ENCODE measurements around the gene DCAF8L1.
"Not testable (repeated sequence)": the region's sequence is repeated elsewhere in the genome, so short reads cannot be mapped to it uniquely, and the experiment has no call there.

Gene DCAF8L1

DNA sequence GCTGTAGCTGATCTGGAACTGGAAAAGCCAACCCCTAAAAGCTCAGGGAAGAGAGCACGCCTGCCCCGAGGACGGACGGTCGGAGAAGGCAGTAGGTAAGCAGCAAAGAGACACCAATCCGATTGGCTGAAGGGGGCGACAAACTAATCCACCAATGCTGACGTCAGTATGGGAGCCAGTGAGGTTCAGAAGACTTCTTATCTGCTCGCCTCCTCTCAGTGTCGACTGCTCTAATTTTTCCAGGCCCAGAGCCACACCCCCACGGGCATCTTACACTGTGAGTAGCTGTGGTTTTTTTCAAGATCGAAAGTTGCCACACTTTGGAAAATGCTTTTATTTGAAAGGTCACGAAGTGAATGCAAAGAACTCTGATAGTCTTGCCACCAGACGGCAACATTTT lies at the start of gene DCAF8L1:
TSS of gene DCAF8L1 (minus strand) at position 101 of the 400 bp plus-strand sequence. CDS start 115 bp downstream, outside the sequence.
- DNase-seq, result no peak

DNA sequence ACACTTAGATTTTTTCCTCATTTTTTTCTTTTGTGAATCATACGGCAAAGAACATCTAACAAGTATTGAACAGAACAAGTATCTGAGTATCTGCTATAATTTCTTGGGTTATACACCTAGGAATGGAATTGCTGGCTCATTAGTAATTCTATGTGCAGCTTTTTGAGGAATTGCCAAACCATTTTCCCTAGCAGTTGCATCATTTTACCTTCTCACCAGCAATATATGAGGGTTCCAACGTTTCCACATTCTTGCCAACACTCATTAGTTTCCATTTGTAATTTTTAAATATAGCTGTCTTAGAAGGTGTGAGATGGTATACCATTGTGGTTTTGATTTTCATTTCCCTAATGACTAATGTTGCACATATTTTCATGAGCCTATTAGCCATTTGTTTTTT lies 41.1 kb upstream of the DCAF8L1 start:
- no peak for DNase-seq

DNA sequence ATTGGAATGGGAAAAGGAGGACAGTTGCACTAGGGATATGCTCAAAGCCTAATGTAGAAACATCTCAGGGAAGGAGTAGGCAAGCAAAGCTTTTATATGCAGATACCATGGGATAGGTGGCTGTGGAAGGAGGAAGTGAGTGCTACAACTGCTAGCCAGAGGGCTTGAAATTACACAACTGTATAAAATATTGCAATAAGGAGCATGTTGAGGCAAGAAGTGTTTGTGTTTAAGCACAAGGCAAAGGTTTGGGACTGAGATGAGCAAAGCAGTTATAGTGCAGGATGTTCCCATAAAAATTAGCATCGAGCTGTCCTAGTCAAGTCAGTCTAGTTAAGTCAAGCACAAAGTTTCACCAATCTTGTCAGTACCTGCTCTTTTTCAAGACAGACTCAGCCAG lies 35.6 kb upstream of the DCAF8L1 start:
- no peak for DNase-seq

DNA sequence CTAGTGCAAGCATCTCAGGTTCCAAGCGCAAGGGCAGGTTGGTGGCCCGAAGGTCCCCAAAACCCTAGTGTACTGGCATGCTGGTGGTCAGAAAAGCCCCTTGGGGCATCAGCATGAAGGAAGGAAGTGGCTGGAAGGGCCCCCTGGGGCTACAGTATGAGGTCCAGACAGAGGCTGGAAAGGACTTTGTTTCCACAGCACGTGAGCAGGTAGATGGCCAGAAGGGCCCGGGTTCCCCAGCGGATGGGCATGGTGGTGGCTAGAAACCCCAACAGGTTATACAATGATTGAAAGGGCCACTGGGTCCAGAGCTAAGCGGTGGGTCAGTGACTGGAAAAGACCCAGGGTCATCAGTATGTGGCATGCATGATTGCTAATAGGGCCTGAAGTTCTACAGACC lies 34.7 kb upstream of the DCAF8L1 start:
- no peak for DNase-seq

DNA sequence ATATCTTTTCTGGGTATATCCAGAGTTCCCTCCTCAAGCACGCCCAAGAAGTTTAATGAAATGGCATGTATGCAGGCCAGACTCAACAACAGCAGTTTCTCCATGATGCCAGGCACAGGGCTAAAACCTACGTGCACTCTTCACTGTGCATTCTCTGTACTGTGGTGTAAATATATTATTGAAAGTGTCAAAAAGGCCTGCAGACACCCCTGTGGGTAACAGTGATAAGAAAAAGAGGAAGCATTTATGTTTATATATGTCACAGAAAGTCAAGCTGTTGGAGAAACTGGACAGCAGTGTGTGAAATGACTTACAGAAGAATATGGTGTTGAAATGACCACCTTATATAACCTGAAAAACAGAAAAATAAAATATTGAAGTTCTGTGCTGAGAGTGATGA lies 29.6 kb upstream of the DCAF8L1 start:
- no peak for DNase-seq

DNA sequence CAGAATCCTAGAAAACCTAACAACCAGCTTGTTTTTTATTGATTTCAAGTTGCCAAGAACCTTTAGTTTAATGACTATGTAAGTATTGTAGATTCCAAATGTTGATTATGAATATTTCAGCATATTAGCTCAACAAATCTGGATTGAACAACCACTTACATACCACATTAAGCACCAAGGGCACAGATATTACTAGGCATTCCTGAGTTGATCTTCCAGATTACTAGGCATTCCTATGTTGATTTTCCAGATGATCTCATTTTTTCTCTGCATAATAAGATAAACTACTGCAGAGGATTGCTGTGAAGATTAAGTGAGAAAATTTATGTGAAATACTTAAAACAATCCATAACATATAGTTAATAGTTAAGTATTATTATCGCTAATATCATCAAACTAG lies 17.4 kb upstream of the DCAF8L1 start:
- DNase-seq, result no peak

DNA sequence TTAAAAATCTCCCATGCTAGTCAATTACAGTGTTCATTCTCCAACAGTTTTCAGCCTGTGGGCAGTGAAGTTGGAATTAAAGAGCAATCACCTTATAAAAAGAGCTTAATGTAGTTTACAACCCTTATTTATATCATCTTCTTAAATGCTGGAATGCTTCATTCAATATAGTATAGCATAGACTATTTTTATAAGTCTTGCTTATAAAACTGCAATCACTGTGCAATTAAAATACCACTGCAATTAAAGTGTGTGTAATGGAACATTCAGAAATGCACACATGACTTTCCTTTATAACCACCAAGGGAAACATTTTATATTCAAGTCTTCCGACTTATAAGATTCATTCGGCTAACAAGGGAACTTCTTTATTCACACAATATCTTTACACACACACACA lies 16.4 kb upstream of the DCAF8L1 start:
- no peak for DNase-seq

DNA sequence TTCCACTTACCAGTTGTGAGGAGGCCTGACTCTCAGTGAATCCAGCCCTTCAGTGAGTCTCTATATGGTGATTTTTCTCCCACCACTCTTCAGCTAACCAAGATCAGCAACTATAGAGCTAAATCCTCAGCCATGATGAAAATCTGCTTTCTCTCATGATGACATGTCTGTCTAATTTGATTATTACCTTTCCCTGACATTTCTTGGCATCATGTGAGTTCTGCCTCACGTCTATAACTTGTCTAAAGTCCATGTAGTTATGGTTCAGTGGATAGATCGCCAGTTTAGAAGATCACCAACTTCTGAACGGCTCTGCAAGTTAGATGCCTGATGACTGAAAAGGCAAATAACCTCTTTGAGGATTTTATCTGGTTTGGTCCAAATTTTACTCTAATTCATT lies 14.9 kb upstream of the DCAF8L1 start:
- no peak for DNase-seq

DNA sequence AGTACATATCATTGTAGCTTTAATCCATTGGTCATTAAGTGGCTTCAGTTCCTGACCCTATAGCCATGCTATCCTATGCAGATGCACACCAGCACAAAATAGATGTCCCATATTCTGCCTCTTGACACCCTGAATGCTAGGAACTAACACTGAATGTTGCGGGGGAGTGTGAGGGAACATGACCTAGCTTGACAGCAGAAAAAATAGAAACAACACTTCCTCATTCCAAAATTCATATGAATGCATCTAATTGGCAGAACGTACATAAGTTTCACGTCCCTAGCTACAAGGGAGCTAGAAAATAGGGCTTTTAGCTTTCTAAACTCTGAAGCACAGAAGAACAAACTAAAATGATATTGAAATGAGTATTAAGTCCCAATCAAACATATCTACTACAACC lies 14.4 kb upstream of the DCAF8L1 start:
- DNase-seq, result no peak

DNA sequence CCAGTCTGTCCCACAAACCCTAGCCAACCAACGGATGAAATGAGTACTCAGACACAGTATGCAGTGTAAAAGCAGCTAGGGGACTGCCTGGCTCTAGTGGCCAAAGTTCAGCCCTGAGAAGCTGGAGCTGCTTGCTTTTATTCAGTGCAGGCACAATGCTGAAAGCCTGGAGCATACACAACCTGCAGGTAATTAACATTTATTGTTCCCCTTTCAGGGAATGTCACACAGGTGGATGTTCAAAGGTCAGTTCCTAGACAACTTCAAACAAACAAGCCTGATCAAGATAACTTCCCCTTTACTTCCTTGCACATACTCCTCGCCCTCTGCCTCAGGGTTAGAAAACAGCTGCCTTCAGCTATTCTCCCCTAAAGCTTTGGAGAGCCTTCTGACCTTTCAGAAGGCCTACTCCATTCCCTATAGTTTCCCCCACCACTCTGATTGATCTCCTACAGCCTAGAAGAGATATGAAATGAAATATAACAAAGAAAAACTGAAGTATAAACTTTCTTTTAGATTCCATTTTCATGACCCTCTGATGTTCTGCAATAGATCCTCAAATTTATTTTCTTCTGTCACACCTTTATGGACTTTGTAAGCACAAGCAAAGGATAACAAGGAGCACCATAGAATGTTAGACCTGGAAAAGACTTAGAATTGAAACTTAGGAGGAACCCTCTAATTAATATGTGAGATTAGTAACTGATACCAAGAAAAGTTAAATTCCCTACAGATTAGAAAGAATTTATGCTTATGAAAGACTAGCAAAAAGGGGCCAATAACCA lies 6.8 kb upstream of the DCAF8L1 start:
- no peak for DNase-seq

DNA sequence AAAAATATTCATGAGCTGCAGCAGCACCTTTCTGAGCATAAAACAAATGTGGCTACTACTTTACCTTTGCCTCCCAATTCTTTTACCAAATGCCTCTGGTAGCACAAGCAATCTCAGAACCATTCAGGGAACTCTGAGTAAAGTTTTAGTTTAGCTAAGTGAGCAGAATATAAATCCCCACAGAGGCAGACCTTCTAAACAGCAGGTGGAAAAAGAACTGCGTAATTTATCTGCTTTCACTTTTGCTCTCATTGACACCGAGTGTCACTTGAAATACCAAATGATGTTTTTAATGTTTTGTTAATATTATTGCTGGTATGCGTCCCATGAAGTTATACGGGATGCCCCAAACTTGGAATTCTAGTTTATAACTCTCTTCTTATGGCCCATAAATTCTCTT lies 4.3 kb downstream of the DCAF8L1 start:
- DNase-seq, result not testable (repeated sequence)

DNA sequence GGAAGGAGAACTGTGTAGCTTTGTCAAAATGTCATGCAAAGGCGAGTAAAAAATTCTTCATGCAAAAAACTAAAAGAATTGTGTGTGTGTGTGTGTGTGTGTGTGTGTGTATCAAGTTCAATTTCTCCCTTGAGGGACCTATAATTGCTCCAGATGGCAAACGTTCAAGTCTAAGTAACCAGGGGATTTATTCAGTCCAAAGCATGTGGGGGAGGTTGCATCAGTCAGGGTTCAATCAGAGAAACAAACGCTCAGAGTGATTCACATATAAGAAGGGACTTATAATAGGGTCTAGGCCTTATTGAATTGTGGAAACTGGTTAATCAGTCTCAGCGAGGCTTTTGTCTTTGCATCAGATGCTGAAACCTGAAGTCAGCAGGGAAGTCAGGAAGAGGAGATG lies 5.0 kb downstream of the DCAF8L1 start:
- no peak for DNase-seq

DNA sequence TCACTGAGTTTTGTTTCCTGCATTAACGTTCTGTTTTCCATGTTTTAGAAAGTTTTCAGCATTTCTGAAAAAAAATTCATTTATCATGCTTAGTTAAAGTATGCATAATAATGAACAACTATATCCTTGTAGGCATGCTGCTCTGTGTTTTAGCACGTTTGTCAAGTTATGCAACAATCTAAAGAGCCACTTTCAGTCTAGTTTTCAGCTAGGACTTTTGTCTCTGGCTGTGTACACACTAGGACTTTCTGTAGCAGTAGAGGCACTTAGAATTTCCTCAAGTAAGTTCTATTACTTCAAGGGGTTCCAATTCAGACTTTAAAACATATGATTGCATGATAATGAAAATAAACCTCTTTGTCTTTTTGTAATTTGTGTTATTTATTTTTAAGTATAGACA lies 12.4 kb downstream of the DCAF8L1 start:
- DNase-seq, result no peak

DNA sequence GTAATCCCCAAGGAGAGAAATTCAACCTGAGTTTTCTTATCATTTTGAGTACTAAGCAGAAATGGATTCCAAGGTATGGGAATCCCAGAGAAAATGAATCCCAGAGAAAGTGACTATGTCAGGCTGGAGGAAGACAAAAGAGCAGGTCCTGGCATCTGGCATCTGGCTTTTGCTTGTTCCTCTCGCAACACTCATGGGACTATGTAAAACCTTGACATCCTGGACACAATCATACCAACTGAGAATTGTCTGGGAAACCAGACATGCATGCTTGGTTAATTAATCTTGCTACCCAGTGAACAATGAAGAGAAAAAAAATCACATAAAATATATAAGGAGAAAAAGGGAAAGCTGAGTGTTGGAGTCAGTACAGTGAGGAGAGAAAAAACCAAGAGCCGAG lies 12.9 kb downstream of the DCAF8L1 start:
- DNase-seq, result no peak

DNA sequence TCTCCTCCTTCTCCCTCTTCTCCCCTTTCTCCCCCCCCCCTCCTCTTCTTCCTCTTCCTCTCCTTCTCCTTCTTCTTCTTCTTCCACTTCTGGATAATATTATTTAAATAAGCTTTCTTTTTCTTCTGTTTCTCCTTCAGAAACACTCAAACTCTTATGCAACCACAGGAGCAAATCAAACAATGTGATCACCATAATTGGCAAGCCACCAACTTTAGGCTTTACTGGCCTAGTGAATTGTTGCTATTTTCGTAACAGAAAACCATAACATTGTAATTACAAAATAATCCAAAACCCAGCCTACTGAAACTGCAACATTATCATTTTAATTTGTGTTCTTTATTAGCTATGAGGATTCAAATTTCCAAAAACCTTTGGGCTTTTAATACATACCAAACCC lies 14.3 kb downstream of the DCAF8L1 start:
- no peak for DNase-seq

DNA sequence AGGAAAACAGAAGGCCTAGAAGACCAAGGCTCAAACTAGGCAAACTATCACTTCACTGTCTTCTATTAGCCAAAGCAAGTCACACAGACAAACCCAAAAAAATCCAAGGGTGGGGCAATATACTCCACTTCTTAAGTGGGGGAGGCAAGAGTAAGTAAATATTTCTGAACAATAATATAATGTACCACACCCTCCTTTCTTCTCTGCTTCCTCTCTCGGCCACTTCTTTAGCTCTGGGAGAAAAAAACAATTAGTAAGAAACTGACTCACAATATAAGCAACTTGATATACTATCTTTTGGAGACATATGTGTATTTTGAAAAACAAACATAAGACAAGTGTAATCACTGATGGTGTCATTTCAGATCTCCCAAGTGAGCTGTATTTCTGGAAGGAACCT lies 14.8 kb downstream of the DCAF8L1 start:
- no peak for DNase-seq

DNA sequence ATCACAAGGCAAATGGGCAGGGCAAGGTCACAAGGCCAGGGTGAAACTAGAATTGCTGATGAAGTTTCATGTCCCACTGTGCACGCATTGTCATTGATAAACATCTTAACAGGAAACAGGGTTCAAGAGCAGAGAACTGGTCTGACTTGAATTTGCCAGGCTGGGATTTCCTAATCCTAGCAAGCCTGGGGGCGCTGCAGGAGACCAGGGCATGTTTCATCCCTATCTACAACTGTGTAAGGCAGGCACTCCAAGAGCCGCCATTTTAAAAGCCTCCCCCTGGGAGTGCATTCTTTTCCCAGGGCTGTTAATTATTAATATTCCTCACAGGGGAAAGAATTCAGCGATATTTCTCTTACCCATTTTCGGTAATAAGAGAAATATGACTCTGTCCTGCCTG lies 15.9 kb downstream of the DCAF8L1 start:
- DNase-seq, result not testable (repeated sequence)

DNA sequence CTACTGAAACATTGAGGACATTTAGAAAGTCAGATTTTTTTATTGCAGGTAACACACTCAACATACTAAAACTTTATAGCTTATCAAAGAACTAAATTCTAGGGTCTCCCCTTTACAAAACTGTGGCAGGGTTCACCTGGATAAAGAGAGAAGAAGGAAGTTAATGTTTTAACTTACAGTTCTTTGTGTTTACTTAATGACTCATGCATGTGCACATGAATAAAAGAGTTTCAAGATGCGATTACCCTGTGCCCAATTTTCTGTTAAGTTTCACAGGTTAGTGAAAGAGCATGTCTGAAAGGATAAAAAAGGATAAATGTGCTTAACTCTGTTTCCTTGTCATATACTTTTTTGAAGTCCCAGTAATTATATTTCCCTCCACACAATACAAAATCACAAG lies 16.8 kb downstream of the DCAF8L1 start:
- no peak for DNase-seq

DNA sequence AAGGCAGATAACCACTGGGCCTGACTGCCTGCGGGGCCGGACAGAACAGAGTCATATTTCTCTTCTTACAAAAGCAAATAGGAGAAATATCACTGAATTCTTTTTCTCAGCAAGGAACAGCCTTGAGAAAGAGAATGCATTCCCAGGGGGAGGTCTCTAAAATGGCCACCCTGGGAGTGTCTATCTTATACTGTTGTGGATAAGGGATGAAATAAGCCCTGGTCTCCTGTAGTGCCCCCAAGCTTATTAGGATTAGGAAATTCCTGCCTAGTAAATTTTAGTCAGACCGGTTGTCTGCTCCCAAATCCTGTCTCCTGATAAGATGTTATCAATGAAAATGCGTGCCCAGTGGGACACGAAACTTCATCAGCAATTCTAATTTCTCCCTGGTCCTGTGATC lies 20.8 kb downstream of the DCAF8L1 start:
- DNase-seq, result not testable (repeated sequence)

DNA sequence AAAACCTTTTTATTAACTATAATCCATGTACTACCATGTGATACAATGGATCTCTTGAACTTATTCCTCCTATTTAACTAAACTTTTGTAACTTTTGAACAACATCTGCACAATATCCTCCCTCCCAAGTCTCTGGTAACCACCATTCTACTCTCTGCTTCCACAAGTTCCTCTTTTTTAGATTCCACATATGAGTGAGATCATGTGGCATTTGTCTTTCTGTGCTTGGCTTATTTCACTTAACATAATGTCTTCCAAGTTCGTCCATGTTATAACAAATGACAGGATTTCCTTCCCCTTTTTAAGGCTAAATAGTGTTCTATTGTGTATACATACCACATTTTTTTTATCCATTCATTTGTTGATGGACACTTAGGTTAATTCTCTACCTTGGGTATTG lies 28.1 kb downstream of the DCAF8L1 start:
- DNase-seq, result no peak

DNA sequence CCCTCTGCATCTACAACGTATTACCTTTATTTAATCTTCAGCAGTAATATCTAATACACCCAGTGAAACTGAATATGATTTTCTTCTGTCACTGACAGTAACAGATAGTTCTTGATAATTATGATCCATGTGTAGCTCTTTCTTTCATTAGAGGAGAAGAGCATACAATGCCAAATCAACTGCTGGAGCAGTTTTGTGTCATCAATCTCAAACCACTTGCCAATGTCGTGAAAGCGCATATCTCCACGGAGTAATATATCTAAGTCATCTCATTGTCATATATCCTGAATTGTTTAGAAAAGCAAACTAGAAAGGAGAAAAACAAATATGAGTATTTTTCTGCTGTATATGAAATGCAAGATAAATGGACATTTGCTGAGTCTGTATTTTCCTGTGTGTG lies 47.9 kb downstream of the DCAF8L1 start:
- no peak for DNase-seq
